Activated CD8-positive, alpha-beta memory T cell treated with anti-CD3 and anti-CD28 coated beads, Interleukin-2, amount 10 ng/mL, durations not matched to agents 7 days and 5 days (primary cell): Measurements from ENCODE around the gene NAB2. TPM values are rescaled to one million over a fixed set of nuclear protein-coding genes. Genes with fewer than 3 reads are reported as not detected.
A peak's percentile ranks its signal among the peaks of the same experiment; 100 is the strongest.

Source experiments
- ATAC-seq: fragments of 150-1000 bp; cut with Tn5 transposase; one replicate; pipeline ENCODE4 v1.10.0; 2021; ENCODE audit warnings: moderate library complexity
- CTCF ChIA-PET: fragments of 350-600 bp; sonication (Branson Sonifier 250); formaldehyde crosslinking; loops from one replicate; lab custom pipeline; 2021; ENCODE audit warnings: antibody characterized with exemption; lab: Charles Lee
- DNase-seq: peaks from one replicate; pipeline ENCODE4 v3.0.0-alpha.2; 2020
- H3K27ac Mint-ChIP-seq: one replicate; pipeline ENCODE4 v1.8.0; 2021; ENCODE audit warnings: mild to moderate bottlenecking, mixed read lengths
- H3K27me3 Mint-ChIP-seq: one replicate; pipeline ENCODE4 v1.8.0; 2021; ENCODE audit warnings: mixed read lengths
- H3K36me3 Mint-ChIP-seq: one replicate; pipeline ENCODE4 v1.8.0; 2021; ENCODE audit warnings: mild to moderate bottlenecking, mixed read lengths
- H3K4me1 Mint-ChIP-seq: one replicate; pipeline ENCODE4 v1.8.0; 2021; ENCODE audit warnings: mixed read lengths
- H3K4me3 Mint-ChIP-seq: one replicate; pipeline ENCODE4 v1.8.0; 2021; ENCODE audit warnings: mild to moderate bottlenecking, moderate library complexity, mixed read lengths
- H3K9me3 Mint-ChIP-seq: one replicate; pipeline ENCODE4 v1.8.0; 2022; ENCODE audit warnings: low read depth, mixed read lengths
- total RNA-seq, 2 experiments: library from RNA; stranded (reverse); gene quantifications; one replicate each; pipeline ENCODE4 v1.2.3, GENCODE V29; 2021

NAB2 gene
- total RNA-seq, 2 experiments from 2014 or later, result 10.0 to 31.1 TPM

DNA sequence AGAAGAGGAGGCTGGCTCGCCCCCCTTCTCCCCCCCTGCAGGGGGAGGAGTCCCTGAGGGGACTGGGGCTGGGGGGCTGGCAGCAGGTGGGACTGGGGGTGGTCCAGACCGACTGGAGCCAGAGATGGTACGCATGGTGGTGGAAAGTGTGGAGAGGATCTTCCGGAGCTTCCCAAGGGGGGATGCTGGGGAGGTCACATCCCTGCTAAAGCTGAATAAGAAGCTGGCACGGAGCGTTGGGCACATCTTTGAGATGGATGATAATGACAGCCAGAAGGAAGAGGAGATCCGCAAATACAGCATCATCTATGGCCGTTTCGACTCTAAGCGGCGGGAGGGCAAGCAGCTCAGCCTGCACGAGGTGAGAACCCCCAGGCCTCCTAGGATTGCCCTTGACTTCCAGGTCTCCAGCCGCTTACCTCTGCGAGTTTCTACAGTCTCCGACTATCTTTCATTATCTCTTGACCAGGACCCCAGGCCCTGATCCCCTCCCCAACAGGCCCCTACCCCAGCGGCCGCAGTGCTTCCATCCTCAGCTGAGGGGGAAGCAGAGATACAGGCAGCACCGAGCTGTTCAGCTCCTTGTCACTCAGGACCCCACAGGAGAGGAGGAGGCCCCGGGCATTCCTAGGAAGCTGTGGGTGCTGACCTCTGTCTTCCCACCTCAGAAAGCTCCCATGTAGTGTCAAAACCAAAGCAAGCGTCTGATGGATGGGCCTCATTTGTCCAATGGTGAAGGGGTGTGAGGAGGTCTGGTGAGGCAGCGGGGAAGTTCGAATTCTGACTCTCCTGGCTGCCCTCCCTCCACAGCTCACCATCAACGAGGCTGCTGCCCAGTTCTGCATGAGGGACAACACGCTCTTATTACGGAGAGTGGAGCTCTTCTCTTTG is 3.0 kb downstream of the NAB2 start:
- Mint-ChIP-seq H3K27ac (no peak overlapping the region), H3K36me3 (peaks cover 2% of the 10 kb centered on the region), H3K4me3 (peak overlapping the region; percentile 27), H3K27me3 (no peaks in the 10 kb centered on the region), H3K4me1 (peaks cover 51% of the 10 kb centered on the region), H3K9me3 (no peaks in the 10 kb centered on the region)
- CTCF ChIA-PET, result interaction anchor here (1.1 to 16.0 kb wide), 13 partner anchors 8 to 123 kb away, joined by 3 to 202 read pairs (median 5); partner anchors contain the start of genes NEMP1 and STAT6
- DNase-seq (no peak), ATAC-seq (no peak)

DNA sequence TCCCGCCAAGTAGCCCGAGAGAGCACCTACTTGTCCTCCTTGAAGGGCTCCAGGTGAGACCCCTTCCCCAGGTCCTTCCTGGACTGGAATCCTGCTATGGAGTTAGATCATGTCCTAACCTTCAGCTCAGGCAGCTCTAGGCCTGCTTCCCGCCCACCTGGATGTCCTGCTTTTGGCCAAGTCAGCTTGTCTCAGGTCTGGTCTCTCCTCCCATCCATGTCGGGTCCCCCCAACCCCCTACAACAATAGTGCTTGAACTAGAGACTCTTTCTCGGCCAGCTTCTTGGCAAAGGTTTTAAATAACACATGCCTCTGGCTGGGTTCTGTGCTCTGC is 3.6 kb downstream of the NAB2 start:
- CTCF ChIA-PET, result interaction anchor here (1.1 to 16.0 kb wide), 11 partner anchors 8 to 91 kb away, joined by 3 to 202 read pairs (median 7); partner anchors contain the start of genes NEMP1 and STAT6
- Mint-ChIP-seq H3K4me3 (no peak overlapping the region), H3K36me3 (peaks cover 2% of the 10 kb centered on the region), H3K9me3 (no peaks in the 10 kb centered on the region), H3K27ac (peak overlapping the region; percentile 47), H3K27me3 (no peaks in the 10 kb centered on the region), H3K4me1 (peaks cover 51% of the 10 kb centered on the region)
- ATAC-seq (no peak), DNase-seq (no peak)

DNA sequence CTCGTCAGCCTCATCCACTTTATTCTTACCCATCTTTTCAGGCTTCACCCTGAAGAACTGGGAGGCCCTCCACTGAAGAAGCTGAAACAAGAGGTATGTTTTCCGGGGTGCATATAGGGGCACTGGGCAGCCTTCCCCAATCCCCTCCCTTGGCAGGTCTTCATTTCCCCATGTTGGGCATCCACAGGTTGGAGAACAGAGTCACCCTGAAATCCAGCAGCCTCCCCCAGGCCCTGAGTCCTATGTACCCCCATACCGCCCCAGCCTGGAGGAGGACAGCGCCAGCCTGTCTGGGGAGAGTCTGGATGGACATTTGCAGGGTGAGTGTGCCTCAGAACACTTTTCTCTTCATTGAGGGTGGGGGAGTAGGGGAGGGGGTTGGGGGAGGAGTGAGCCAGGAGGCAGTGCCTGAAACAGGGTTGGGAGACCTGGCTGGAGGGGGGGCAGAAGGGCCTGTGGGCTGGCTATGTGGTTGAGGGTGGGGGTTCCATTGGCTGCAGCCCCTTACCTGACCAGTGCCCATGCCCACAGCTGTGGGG is 4.0 kb downstream of the NAB2 start:
- CTCF ChIA-PET, result interaction anchor here (0.6 to 16.0 kb wide), 13 partner anchors 9 to 368 kb away, joined by 3 to 202 read pairs (median 5); partner anchors contain the start of genes NACA, NEMP1 and STAT6
- H3K4me1 Mint-ChIP-seq, result peaks cover 49% of the 10 kb centered on the region
- no peak overlapping the region for H3K4me3 Mint-ChIP-seq
- H3K9me3 Mint-ChIP-seq, result no peaks in the 10 kb centered on the region
- H3K36me3 Mint-ChIP-seq, result peaks cover 2% of the 10 kb centered on the region
- no peak for DNase-seq
- no peaks in the 10 kb centered on the region for H3K27me3 Mint-ChIP-seq
- H3K27ac Mint-ChIP-seq, result peak overlapping the region; percentile 83
- no peak for ATAC-seq

DNA sequence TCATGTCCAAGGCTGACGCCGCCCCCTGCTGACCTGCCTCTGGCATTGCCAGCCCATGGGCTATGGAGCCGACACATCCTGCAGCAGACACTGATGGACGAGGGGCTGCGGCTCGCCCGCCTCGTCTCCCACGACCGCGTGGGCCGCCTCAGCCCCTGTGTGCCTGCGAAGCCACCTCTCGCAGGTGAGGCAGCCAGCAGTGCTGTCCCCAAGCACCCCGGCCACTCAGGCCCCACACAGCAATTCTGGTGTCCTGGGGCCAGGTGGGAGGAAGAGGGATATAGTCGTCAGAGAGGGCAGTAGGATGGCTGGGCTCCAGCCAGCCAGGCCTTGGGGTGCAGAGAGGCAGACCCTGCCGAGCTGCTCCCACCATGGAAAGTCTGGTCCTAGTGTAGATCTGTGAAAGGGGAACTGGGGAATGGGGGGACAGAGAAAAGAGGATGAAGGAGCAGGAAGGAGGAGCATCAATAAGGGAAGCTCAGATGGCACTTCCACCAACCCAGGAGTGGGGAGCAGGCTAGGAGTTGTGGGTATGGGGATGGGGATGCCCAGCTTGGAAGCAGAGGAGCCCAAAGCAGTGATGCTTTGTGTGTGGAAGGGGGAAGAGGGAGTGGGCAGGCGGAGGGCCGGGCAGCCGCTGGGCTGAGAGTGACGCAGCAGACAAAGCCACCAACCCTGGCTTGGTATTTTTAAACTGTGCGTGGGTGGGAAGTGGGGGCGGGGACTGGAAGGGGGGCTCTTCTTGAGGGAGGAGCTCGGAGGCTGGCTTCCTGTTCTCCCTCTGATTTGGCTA is 4.7 kb downstream of the NAB2 start:
- ATAC-seq (peak; percentile 47), DNase-seq (peak; percentile 81)
- Mint-ChIP-seq H3K4me1 (peaks cover 48% of the 10 kb centered on the region), H3K9me3 (no peaks in the 10 kb centered on the region), H3K27ac (peak overlapping the region; percentile 83), H3K36me3 (peaks cover 2% of the 10 kb centered on the region), H3K4me3 (peak overlapping the region; percentile 54), H3K27me3 (no peaks in the 10 kb centered on the region)
- CTCF ChIA-PET, result interaction anchor here (0.6 to 16.0 kb wide), 17 partner anchors 9 to 368 kb away, joined by 3 to 202 read pairs (median 5); partner anchors contain the start of genes NACA, NEMP1 and STAT6

- H3K4me3 Mint-ChIP-seq, result no peak overlapping the region
- H3K4me1 Mint-ChIP-seq, result peaks cover 51% of the 10 kb centered on the region
- peaks cover 4% of the 10 kb centered on the region for H3K36me3 Mint-ChIP-seq
- ATAC-seq, result no peak
- H3K27ac Mint-ChIP-seq, result peak overlapping the region; percentile 83
- no peaks in the 10 kb centered on the region for H3K9me3 Mint-ChIP-seq
- DNase-seq, result no peak
- H3K27me3 Mint-ChIP-seq, result no peaks in the 10 kb centered on the region
- CTCF ChIA-PET, result interaction anchor here (0.7 to 16.0 kb wide), 13 partner anchors 8 to 364 kb away, joined by 3 to 202 read pairs (median 5); partner anchors contain the start of genes NEMP1 and STAT6
Observed at GRCh38 chr12:57094208-57095160, 5.6 kb downstream of the NAB2 start.

DNA sequence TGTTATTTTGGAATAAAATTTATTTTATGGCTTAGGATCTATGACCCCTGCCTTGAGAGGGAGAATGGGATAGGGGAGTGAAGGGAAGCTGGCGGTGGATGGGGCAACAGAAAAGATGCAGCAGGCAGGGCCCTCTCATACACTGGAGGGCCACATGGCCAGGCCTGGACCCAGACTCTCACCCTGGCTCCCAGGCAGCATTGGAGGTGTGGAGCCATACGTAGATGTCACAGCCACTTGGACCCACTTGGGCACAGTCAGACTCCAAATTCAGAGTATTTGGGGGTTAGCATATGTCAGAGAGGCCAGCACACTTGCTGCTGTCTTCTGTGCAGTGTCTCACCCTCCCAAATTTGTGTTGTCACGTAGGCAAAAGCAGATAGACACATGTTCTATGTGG is 6.5 kb downstream of the NAB2 start:
- Mint-ChIP-seq H3K4me1 (peaks cover 47% of the 10 kb centered on the region), H3K4me3 (no peak overlapping the region), H3K27me3 (no peaks in the 10 kb centered on the region), H3K27ac (peak overlapping the region; percentile 59), H3K9me3 (no peaks in the 10 kb centered on the region), H3K36me3 (peaks cover 4% of the 10 kb centered on the region)
- CTCF ChIA-PET, result interaction anchor here (0.5 to 16.0 kb wide), 5 partner anchors 13 to 1265 kb away, joined by 3 to 202 read pairs (median 3); partner anchors contain the start of genes LRP1 and STAT6
- DNase-seq, result no peak
- no peak for ATAC-seq

GRCh38 chr12:57096099-57096572 is 7.2 kb downstream of the NAB2 start:
- H3K9me3 Mint-ChIP-seq, result no peaks in the 10 kb centered on the region
- H3K36me3 Mint-ChIP-seq, result peaks cover 4% of the 10 kb centered on the region
- ATAC-seq, result no peak
- no peak overlapping the region for H3K4me3 Mint-ChIP-seq
- peaks cover 43% of the 10 kb centered on the region for H3K4me1 Mint-ChIP-seq
- H3K27me3 Mint-ChIP-seq, result no peaks in the 10 kb centered on the region
- no peak for DNase-seq
- peak overlapping the region; percentile 34 for H3K27ac Mint-ChIP-seq
- CTCF ChIA-PET, result interaction anchor here (0.6 to 16.0 kb wide), 4 partner anchors 12 to 601 kb away, joined by 3 to 202 read pairs (median 4); partner anchors contain the start of genes LRP1 and STAT6

- no peak overlapping the region for H3K4me3 Mint-ChIP-seq
- CTCF ChIA-PET, result interaction anchor here (1.6 to 16.0 kb wide), 4 partner anchors 7 to 28 kb away, joined by 6 to 202 read pairs (median 10); partner anchors contain the start of genes NAB2 and STAT6
- H3K9me3 Mint-ChIP-seq, result no peaks in the 10 kb centered on the region
- ATAC-seq, result no peak
- no peak for DNase-seq
- peaks cover 42% of the 10 kb centered on the region for H3K4me1 Mint-ChIP-seq
- peaks cover 2% of the 10 kb centered on the region for H3K36me3 Mint-ChIP-seq
- H3K27me3 Mint-ChIP-seq, result no peaks in the 10 kb centered on the region
- peak overlapping the region; percentile 39 for H3K27ac Mint-ChIP-seq
Observed at GRCh38 chr12:57096748-57097553, 8.0 kb downstream of the NAB2 start.

GRCh38 chr12:57097554-57097835 is 8.6 kb downstream of the NAB2 start:
- H3K27me3 Mint-ChIP-seq, result no peaks in the 10 kb centered on the region
- H3K9me3 Mint-ChIP-seq, result no peaks in the 10 kb centered on the region
- peaks cover 2% of the 10 kb centered on the region for H3K36me3 Mint-ChIP-seq
- CTCF ChIA-PET, result interaction anchor here (2.0 to 16.0 kb wide), 3 partner anchors 8 to 28 kb away, joined by 8 to 202 read pairs (median 12); partner anchors contain the start of genes NAB2 and STAT6
- peaks cover 46% of the 10 kb centered on the region for H3K4me1 Mint-ChIP-seq
- ATAC-seq (no peak), DNase-seq (no peak)
- H3K27ac Mint-ChIP-seq, result no peak overlapping the region
- H3K4me3 Mint-ChIP-seq, result no peak overlapping the region

- no peaks in the 10 kb centered on the region for H3K9me3 Mint-ChIP-seq
- CTCF ChIA-PET, result interaction anchor here (1.2 to 16.0 kb wide), 5 partner anchors 9 to 29 kb away, joined by 3 to 202 read pairs (median 8); partner anchors contain the start of genes NAB2 and STAT6
- DNase-seq (no peak), ATAC-seq (no peak)
- H3K36me3 Mint-ChIP-seq, result peaks cover 2% of the 10 kb centered on the region
- no peak overlapping the region for H3K4me3 Mint-ChIP-seq
- peak overlapping the region; percentile 45 for H3K27ac Mint-ChIP-seq
- H3K27me3 Mint-ChIP-seq, result no peaks in the 10 kb centered on the region
- H3K4me1 Mint-ChIP-seq, result peaks cover 39% of the 10 kb centered on the region
Observed at GRCh38 chr12:57098546-57098945, 9.6 kb downstream of the NAB2 start.

DNA sequence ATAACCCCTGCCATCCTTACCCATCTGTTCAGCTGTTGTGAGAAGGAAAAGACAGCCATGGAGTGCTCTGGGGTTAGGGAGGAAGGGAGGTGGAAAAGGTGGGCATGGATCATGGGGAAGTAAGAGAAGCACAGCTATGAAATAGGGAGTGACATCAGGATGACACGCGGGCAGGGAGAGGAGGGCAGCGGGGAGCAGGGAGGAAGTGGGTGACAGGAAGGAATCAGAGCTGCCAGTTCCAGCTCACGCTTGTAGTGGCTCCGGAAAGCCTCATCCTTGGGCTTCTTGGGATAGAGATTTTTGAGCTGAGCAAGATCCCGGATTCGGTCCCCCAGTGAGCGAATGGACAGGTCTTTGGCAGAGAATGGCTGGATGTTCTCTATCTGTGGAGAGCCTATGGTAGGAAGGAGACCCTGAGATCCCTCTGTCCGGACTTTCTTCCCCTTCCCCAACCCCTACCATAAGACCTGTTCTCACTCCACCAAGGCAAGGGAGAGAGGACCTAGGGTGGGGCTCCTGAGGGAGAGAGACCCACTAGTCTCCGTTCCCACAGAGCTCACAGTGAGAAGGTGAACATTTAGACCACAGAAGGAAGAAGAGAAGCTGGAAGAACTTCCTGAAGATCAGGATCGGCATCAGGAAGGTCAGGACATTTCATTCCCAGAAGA is 10.3 kb downstream of the NAB2 start:
- CTCF ChIA-PET, result interaction anchor here (1.2 to 16.0 kb wide), 7 partner anchors 9 to 98 kb away, joined by 3 to 202 read pairs (median 4); partner anchors contain the start of genes NAB2 and STAT6
- H3K4me1 Mint-ChIP-seq, result peaks cover 35% of the 10 kb centered on the region
- no peak for ATAC-seq

More for the DNA sequence above, 10.3 kb downstream of the NAB2 start:
- Mint-ChIP-seq H3K36me3 (peaks cover 2% of the 10 kb centered on the region), H3K27me3 (no peaks in the 10 kb centered on the region), H3K27ac (peak overlapping the region; percentile 30), H3K4me3 (no peak overlapping the region), H3K9me3 (no peaks in the 10 kb centered on the region)
- no peak for DNase-seq
